Panc1 (cell line): Measurements from ENCODE around the gene SLC66A2. TPM values are rescaled to one million over a fixed set of nuclear protein-coding genes. Genes with fewer than 3 reads are reported as not detected.

ENCODE experiments used
- ATAC-seq: fragments of 200-7000 bp; cut with Tn5 transposase; 2 replicates; pipeline ENCODE4 v1.9.1; 2020; ENCODE audit warnings: mild to moderate bottlenecking, moderate library complexity
- BruUV-seq: library from RNA; stranded (reverse); fragments of 400-500 nt; replicated peaks from 2 replicates; lab custom pipeline; 2021; lab: Mats Ljungman, UMichigan
- CTCF ChIA-PET: fragments of 300-600 bp; sonication (Branson Sonifier 250); formaldehyde crosslinking; loops from one replicate; lab custom pipeline; 2022; ENCODE audit warnings: antibody characterized with exemption; lab: Charles Lee
- POLR2A ChIA-PET: fragments of 300-600 bp; sonication (Branson Sonifier 250); formaldehyde crosslinking; loops from one replicate; lab custom pipeline; 2022; ENCODE audit warnings: antibody characterized with exemption; lab: Charles Lee
- DNase-seq: peaks from one replicate; pipeline ENCODE4 v3.0.0-alpha.2; 2010; ENCODE audit warnings: low read depth, low spot score
- H3K27ac ChIP-seq: 2 replicates; pipeline ENCODE4 v1.5.1; 2011; ENCODE audit warnings: mild to moderate bottlenecking, low read length, inconsistent platforms
- H3K27me3 ChIP-seq: fragments of 200-500 bp; sonication (Bioruptor generic); 2 replicates; pipeline ENCODE4 v1.6.0; 2014; ENCODE audit warnings: low read length, inconsistent platforms; ENCODE audit not compliant: control insufficient read depth, insufficient read depth
- H3K36me3 ChIP-seq: fragments of 200-500 bp; sonication (Bioruptor generic); 2 replicates; pipeline ENCODE4 v1.5.1; 2014; ENCODE audit warnings: inconsistent platforms, mild to moderate bottlenecking, low read length, moderate library complexity; ENCODE audit not compliant: control insufficient read depth, insufficient read depth
- H3K4me1 ChIP-seq: 2 replicates; pipeline ENCODE4 v1.5.1; 2011; ENCODE audit warnings: inconsistent platforms, mild to moderate bottlenecking, low read length, moderate library complexity; ENCODE audit not compliant: control insufficient read depth, insufficient read depth
- H3K4me3 ChIP-seq, 2 experiments: 2 replicates each; pipeline ENCODE4 v1.5.1; 2011 to 2012; ENCODE audit warnings: low read depth in 2 of 2, low read length in 2 of 2, mild to moderate bottlenecking in 2 of 2, inconsistent platforms in 1 of 2, moderate library complexity in 1 of 2
- H3K9me3 ChIP-seq: fragments of 200-500 bp; sonication (Bioruptor generic); 2 replicates; pipeline ENCODE4 v1.5.1; 2014; ENCODE audit warnings: low read depth, mild to moderate bottlenecking, inconsistent platforms, low read length, moderate library complexity; ENCODE audit not compliant: control insufficient read depth, insufficient read depth
- CTCF ChIP-seq: fragments of 450-650 bp; IDR thresholded peaks from 2 replicates; pipeline ENCODE4 v1.5.1; 2017; ENCODE audit warnings: mild to moderate bottlenecking
- POLR2AphosphoS5 ChIP-seq: IDR thresholded peaks from 2 replicates; pipeline ENCODE4 v1.6.1; 2012; ENCODE audit warnings: mild to moderate bottlenecking, low read depth, low read length, moderate library complexity
- REST ChIP-seq, 2 experiments: IDR thresholded peaks; 2 replicates each; pipeline ENCODE4 v1.6.1; 2011 to 2012; ENCODE audit warnings: low read depth in 2 of 2, control low read depth in 1 of 2, low read length in 1 of 2, mild to moderate bottlenecking in 1 of 2, moderate library complexity in 1 of 2; ENCODE audit not compliant: insufficient read depth in 1 of 2
- SIN3A ChIP-seq: IDR thresholded peaks from 2 replicates; pipeline ENCODE4 v1.6.1; 2012; ENCODE audit warnings: low read depth, mild to moderate bottlenecking, low read length, moderate library complexity, borderline replicate concordance; ENCODE audit not compliant: insufficient read depth
- TCF7L2 ChIP-seq: IDR thresholded peaks from 2 replicates; pipeline ENCODE4 v1.6.1; 2011; ENCODE audit warnings: mild to moderate bottlenecking, low read depth, low read length, inconsistent platforms
- in situ Hi-C: cut with HindIII; loops from 2 replicates; pipeline ENCODE4 v1.10.0; 2016; ENCODE audit warnings: low sequenced_read_pairs, low pct_unique_long_range_greater_than_20kb
- intact Hi-C: fragments of 100-400 bp; cut with micrococcal nuclease; formaldehyde crosslinking; loops from one replicate; pipeline ENCODE4 v1.10.0; 2022; ENCODE audit not compliant: unreplicated experiment
- total RNA-seq: library from RNA; stranded (reverse); gene quantifications from one replicate; pipeline ENCODE4 v1.2.1, GENCODE V29; 2021; ENCODE audit not compliant: unreplicated experiment

The SLC66A2 gene
- total RNA-seq, 1 experiment from 2014 or later: 92.5 TPM

- Histone ChIP-seq H3K27me3 (no peaks in the 10 kb centered on the region), H3K4me3 (no peak overlapping the region), H3K27ac (no peak overlapping the region), H3K9me3 (no peaks in the 10 kb centered on the region), H3K4me1 (peaks cover 30% of the 10 kb centered on the region), H3K36me3 (no peaks in the 10 kb centered on the region; the same call in 1 of the 2 replicates)
- no peak for ATAC-seq
- intact Hi-C loops (no loop called here), in situ Hi-C loops (no loop called here)
- no TSS peak for BruUV-seq
- CTCF ChIA-PET: no interaction called here
- no peak for TF ChIP-seq SIN3A
- TF ChIP-seq CTCF: no peak
- no peak for TF ChIP-seq TCF7L2
- no peak for TF ChIP-seq POLR2AphosphoS5
- no peak for TF ChIP-seq REST (IDR thresholded peaks at IDR 0.05; ENCODE audit: insufficient read depth in 1 of 2, low read depth in 2 of 2, low read length in 1 of 2)
- DNase-seq: no peak
- POLR2A ChIA-PET: no interaction called here
These were observed 4.2 kb downstream of the SLC66A2 start for GRCh38 chr18:79947054-79947755.

DNA sequence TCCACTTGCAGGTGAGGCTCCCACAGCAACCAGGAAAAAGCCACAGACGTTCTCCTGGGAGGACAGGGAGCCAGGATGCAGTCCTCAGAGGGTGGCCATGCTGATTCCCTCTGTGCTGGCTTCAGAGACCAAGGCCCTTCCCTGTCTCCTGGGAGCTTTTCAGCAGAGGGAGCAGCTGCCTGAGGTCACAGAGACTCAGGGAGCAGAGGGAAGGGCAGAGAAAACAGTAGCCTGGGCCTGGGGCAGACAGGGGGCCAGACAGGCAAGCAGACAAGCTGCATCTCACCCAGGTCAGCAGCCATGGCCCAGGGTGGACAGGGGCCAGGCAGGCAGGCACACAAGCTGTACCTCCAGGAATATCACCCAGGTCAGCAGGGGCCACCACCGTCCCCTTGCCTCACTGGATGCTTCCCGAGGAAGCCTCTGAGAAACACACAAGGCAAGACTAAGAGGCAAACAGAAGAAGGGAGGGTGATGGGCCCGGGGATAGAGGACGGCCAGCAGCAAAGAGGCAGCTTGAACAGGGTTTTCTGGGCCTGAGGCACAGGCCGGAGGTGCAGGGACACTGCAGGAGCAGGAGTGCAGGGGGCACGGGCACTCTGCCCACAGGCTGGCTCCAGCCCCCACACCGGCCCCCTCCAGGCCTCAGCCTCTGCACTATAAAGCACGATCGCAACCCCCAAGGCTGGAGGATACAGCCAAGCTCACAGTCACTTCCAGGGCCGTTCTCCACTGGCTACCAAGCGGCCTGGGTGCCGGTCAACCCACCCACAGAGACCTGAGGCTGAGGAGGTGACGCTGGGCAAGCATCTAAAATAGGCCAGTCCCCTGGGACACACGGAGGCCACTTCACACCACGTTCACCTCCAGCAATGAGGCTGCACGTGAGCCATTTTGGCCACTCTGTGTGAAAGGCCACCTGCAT lies 6.1 kb downstream of the SLC66A2 start:
- POLR2A ChIA-PET: interaction anchor here (0.6 kb wide), 1 partner anchor 175 kb away, joined by 4 read pairs; no protein-coding TSS in a partner anchor
- H3K36me3 ChIP-seq: no peaks in the 10 kb centered on the region; the same call in 1 of the 2 replicates
- peak; percentile 50 for ATAC-seq

More for the DNA sequence above, 6.1 kb downstream of the SLC66A2 start:
- in situ Hi-C loops: no loop called here
- no peak for TF ChIP-seq SIN3A
- TF ChIP-seq POLR2AphosphoS5: no peak
- no peak for TF ChIP-seq REST (IDR thresholded peaks at IDR 0.05; ENCODE audit: insufficient read depth in 1 of 2, low read depth in 2 of 2, low read length in 1 of 2)
- no peak for TF ChIP-seq TCF7L2
- TF ChIP-seq CTCF: no peak
- Histone ChIP-seq H3K27ac (peak overlapping the region; percentile 10; the same call in 1 of the 2 replicates), H3K4me3 (no peak overlapping the region), H3K9me3 (no peaks in the 10 kb centered on the region), H3K4me1 (peaks cover 28% of the 10 kb centered on the region), H3K27me3 (no peaks in the 10 kb centered on the region)
- intact Hi-C loops: no loop called here
- DNase-seq: no peak
- CTCF ChIA-PET: no interaction called here
- no TSS peak for BruUV-seq
